ENCODE data around the gene USP46.

DNA sequence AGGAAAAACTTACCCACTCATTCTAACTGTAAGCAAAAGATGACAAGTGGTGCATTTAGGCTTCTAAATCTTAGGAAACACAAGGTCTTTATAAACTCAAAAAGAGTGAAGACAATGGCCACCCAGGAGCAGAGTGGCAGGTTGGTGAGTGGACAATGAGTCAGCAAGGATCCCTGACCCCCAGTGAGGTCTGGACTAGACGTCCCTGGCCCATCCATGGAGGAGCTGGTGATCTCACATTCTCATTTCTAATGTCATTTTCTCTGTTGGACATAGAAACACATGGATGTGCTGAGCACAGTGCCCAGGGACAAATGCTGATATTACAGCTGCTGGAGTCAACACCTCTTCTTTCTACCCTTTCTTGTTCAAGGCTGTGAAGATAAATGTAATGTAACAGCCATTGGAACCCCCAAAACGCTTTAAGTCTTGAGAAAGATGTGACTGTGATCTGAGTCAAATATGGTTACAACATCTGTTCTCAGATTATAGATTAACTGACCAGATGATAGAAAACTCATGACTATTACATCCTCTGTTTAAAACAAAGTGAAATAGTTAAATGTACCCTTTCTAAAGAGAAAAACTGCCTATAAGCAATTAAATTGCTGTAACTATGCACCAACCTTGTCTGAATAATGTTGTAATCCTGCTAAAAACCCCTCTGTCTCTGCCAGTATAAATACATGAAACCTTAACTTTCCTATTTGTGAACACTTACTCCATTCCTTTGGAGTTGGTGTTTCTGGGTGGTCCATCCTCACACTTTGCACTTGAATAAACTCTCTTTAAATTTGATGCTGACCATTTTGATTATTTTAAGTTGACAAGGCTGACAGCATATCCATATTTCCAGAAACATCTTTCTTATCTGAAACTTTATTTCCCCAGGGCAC, 92.7 kb downstream of the USP46 start:
- TF ChIP-seq, protein P1, sequence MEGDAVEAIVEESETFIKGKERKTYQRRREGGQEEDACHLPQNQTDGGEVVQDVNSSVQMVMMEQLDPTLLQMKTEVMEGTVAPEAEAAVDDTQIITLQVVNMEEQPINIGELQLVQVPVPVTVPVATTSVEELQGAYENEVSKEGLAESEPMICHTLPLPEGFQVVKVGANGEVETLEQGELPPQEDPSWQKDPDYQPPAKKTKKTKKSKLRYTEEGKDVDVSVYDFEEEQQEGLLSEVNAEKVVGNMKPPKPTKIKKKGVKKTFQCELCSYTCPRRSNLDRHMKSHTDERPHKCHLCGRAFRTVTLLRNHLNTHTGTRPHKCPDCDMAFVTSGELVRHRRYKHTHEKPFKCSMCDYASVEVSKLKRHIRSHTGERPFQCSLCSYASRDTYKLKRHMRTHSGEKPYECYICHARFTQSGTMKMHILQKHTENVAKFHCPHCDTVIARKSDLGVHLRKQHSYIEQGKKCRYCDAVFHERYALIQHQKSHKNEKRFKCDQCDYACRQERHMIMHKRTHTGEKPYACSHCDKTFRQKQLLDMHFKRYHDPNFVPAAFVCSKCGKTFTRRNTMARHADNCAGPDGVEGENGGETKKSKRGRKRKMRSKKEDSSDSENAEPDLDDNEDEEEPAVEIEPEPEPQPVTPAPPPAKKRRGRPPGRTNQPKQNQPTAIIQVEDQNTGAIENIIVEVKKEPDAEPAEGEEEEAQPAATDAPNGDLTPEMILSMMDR (conservative IDR thresholded peaks at IDR 0.05; ENCODE audit: low read length), result no peak
- TF ChIP-seq EZH2phosphoT487 (IDR thresholded peaks at IDR 0.05; ENCODE audit: borderline replicate concordance), result no peak
